Islet of Langerhans (tissue), 1 donor: ENCODE data around the gene UBE2L3.
"Not testable (repeated sequence)": the region's sequence is repeated elsewhere in the genome, so short reads cannot be mapped to it uniquely, and the experiment has no call there.

Experiments
- FAIRE-seq: peaks from one replicate; lab custom pipeline; 2011; peaks lifted over from hg19 to GRCh38; lab: Jason Lieb, UNC

Gene UBE2L3

GRCh38 chr22:21628386-21629254 is 61.1 kb downstream of the UBE2L3 start:
- FAIRE-seq, result no peak

DNA sequence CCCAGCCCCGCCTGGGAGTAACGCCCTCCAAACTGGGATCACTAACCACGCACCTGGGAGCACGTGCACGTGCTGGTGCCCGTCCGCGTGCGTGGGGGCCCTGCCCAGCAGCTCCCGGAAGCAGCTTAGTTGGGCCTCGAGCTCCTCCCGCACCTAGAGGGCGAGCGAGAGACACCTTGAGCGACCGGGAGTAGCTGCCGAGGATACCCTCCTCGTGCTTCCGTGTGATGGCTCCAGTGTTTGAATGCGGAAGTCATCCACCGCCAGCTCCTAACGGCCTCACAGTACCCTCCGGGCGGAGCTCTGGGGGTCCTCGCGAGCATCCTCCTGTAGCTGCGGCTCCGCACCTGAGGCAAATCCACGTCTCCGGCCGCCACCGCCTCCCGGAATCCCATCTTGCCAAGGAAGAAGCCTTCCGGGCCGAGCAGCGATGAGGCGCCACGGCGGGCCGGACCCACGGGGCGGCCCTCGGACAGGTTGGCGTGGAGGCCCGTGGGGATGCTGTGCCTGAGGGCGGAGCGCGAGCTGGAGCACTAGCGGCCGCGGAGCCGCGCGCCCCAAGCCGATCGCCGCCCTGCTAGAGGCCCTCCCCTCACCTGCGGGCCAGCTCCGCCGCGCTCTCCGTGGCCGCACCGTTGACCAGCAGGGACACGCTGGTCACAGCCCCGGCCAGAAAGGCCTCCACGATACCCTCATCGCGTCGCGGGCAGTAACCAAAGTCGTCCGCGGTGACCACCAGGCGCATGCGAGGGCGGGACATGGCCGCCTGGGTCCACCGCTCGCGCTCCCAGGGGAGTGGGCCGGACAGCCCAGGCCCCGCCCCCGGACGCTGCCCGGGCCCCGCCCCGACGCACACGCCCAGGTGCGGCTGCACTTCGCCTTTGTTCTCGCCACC is 62.0 kb downstream of the UBE2L3 start, which contains the start of gene YDJC:
Gene YDJC (minus strand): TSS at position 768 of the 895 bp plus-strand sequence. CDS start 8 bp downstream, at position 760.
- FAIRE-seq, result no peak

DNA sequence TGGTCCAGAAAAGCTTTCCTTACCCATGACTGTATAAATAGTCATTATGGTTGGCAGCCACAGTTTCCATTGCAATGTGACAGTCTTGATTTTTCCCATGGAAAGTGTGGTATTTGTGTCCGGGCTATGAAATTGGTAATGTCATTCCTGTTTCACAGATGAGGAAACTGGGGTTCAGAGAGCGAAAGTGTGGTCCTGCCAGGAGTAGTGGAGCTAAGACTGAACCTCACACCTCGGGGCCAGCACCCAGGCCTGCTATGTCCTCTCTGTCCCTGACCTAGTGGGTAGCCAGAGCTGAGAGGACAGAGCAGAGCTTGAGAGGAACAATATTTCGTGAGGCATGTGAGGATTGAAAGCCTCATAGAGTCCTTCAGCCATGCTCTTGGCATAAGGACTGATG is 63.5 kb downstream of the UBE2L3 start:
- FAIRE-seq, result no peak

DNA sequence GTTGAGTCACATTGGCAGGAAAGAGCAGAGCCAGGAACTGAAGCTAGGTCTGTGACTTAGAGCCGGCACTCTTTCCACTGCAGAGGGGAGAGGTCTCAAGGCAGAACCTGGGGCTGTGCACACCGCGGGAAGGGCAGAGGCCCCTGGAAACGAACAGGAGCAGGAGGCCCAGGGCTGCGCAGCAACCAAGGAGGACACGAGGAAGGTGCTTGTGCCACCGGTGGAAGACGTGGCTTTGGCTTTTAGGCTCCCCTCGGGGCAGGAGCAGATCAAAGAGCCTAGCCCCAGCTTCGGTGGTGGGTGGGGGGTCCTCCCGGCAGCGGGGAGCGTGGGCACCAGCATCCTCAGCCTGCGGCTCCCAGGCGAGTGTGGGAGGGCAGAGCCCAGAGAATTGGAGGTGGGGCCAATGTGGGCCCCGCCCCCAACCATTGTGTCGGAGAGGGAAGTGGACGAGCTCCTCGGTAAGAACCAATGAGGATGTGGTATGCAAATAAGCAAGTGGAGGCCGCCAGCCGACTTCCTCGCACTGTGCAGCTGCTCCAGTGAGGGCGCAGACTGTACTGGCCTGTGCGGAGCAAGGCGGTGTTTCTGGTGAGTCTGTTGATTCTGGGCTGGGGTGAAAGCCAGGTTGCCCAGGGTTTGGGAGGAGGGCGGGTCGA is 64.9 kb downstream of the UBE2L3 start, which contains the start of gene CCDC116:
Gene CCDC116 (plus strand): TSS at position 524 of the 659 bp plus-strand sequence. CDS start 422 bp downstream, outside the sequence.
- no peak for FAIRE-seq

GRCh38 chr22:21632931-21633330 is 65.4 kb downstream of the UBE2L3 start:
- FAIRE-seq, result no peak

DNA sequence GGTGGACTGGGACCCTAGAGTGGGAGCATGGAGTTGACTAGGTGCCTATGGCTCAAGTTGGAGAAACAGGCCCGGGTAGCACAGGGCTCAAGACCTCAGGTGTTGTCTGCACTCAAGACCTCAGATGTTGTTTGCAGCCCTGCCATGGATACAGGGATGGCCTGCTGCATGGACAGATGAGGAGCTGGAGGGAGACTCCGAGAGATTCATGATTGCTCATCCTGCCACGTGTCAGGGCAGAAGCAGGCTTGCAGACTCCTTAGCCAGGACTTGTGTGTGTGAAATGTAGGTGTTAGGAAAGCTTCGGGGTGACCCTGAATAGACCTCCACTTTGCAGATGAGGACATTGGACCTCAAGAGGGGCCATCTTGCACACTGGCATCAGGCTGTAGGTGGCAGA is 66.0 kb downstream of the UBE2L3 start:
- FAIRE-seq, result no peak

GRCh38 chr22:21634081-21634480 is 66.6 kb downstream of the UBE2L3 start:
- FAIRE-seq, result no peak

DNA sequence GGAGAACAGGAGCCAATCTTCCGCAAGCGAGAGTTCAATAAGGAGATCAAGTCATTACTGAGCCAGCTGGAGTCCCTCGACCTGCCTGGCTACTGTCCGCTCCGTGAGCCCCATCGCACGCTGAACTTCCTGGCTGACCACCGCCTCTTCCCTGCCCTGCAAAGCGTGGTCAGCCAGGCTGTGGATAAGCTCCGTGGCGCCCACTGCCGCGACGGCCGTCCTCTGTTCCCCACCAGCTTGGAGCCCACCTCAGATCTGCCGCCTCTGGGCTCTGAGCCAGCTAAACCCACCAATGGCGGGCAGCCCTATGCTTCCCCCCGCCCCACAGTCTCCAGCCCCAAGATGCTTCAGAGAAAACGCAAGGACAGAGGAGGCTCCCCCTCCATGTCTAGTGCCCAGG is 67.3 kb downstream of the UBE2L3 start:
- FAIRE-seq, result no peak

GRCh38 chr22:21635771-21636510 is 68.4 kb downstream of the UBE2L3 start:
- FAIRE-seq, result no peak

DNA sequence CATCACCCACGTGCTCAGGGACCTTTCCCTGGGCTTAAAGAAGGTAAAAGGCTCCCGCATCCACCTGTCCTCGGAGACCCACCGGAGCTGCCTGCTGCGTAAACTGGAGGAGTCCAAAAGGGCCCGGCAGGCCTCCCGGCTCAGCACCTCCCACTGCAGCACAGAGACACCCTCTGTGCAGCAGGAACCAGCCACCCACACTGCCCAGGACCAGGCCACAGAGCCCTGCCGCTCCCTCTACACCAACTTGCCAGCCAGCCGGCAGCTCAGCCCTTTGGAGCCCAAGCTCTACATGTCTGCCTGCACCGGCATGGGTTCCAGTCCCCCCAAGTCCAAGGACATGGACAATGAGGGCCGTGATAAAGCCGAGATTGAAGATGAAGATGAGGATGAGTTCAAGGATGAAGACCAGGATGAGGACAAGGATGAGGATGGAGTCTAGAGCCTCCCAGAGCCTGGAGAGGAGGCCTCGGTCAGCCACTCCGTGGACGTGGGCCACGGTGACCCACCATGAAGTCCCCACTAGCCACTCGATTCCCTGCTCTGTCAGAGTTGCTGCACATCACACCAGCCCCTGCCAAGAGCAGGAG is 69.2 kb downstream of the UBE2L3 start:
- no peak for FAIRE-seq

DNA sequence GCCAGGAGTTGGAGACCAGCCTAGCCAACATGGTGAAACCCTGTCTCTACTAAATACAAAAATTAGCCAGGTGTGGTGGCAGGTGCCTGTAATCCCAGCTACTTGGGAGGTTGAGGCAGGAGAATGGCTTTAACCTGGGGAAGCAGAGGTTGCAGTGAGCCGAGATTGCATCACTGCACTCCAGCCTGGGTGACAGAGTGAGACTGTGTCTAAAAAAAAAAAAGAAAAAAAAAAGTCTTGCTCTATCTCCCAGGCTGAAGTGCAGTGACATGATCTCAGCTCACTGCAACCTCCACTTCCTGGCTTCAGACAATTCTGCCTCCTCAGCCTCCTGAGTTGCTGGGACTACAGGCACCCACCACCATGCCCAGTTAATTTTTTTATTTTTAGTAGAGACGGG is 69.9 kb downstream of the UBE2L3 start:
- FAIRE-seq, result not testable (repeated sequence)

GRCh38 chr22:21639359-21639758 is 71.8 kb downstream of the UBE2L3 start:
- no peak for FAIRE-seq

- no peak for FAIRE-seq
These were observed 73.3 kb downstream of the UBE2L3 start for GRCh38 chr22:21640810-21641209.

- FAIRE-seq, result no peak
These were observed 73.9 kb downstream of the UBE2L3 start for GRCh38 chr22:21641417-21641788.

DNA sequence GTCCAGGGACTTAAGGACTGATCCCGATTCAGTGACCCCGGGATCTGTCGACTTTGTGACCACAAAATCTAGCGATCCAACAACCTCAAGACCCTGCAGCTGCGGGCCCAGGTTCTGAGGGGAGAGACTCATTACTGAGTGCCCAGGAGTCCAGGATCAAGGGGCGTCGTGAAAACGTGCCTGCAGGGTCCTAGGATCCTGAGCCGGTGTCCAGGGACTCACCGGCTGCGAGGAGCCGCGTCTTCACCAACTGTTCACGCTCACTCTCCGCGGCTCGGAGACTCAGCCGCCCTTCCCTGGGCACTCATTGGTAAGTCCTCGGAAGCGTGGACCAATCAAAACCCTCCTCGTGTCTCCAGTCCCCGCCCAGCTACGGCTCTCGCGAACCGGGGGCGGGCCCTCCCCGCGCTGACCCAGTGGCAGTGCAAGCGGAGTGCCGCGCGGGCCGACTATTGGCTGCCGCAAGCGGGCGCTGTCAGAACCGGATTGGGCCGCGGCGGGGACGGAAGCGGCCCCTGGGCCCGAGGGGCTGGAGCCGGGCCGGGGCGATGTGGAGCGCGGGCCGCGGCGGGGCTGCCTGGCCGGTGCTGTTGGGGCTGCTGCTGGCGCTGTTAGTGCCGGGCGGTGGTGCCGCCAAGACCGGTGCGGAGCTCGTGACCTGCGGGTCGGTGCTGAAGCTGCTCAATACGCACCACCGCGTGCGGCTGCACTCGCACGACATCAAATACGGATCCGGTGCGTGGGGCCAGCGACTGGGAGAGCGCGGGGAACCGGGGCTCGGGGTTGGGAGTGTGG is 74.5 kb downstream of the UBE2L3 start, which contains the start of gene SDF2L1:
Gene SDF2L1 (plus strand): TSS at position 514 of the 795 bp plus-strand sequence. CDS start 35 bp downstream, at position 549.
- FAIRE-seq, result peak; percentile 61

GRCh38 chr22:21642584-21643448 is 75.3 kb downstream of the UBE2L3 start:
- FAIRE-seq, result no peak

GRCh38 chr22:21643533-21644357 is 76.2 kb downstream of the UBE2L3 start:
- no peak for FAIRE-seq

- not testable (repeated sequence) for FAIRE-seq
These were observed 78.0 kb downstream of the UBE2L3 start for GRCh38 chr22:21645513-21645912.
